HCEC 1CT (cell line): ENCODE measurements around the gene RTL10.

Experiments
- DNase-seq: peaks from one replicate; pipeline ENCODE4 v3.0.0-alpha.2; 2017

RTL10 gene

DNA sequence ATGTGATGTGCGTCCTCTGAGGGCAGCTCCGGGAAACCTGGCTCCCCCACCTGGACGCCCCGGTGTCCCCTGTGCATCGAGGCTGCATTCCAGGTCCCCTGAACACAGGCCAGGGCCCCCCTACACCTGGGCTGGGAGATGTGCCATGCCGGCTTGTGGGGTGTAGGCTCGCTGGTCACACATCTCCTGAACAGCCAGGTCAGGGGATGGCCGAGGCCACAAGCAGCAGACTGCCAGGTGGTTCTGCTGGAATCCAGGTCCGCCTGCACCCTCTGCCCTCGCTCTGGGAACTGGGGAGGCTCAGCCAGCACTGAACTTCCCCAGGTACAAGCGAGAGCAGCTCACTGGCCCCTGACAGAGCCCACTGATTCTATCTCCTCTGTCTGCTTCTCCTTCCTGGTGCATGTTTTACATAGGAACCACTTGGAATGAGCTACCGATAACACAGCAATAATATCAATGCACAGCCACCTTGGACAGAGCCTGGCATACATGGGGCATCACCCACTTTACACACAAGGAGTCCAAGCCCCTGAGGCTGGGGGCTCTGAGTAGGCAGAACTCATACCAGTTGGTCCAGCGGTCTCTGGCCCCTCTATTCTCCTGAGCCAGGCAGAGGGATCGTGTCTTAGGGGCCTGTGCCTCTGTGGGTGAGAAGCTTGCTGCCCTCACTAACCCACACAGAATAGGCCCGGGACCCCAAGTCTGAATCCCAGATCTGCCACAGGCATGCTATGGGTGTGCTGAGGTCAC, 47.3 kb downstream of the RTL10 start:
- no peak for DNase-seq

- no peak for DNase-seq
Measured at GRCh38 chr22:19806213-19807160, 48.2 kb downstream of the RTL10 start.

DNA sequence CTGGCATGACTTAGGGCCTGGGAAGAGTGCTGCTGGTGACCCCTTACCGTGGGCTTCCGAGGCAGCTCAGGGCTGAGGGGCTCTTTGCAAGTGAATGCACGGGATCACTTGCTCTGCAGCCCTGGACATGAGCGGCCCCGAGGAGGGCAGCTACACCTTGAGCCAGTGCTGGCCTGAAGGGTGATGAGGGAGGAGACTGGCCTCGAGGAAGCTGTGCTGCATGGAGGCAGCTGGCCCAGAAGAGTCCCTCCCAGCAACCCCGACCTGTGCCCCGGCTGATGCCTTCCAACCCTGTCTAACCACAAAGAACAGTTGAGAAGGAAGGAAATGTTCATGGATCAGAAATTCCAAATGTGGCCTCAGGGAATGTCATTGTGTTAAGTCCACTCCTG, 48.9 kb downstream of the RTL10 start:
- DNase-seq: no peak
